ENCODE data around the gene LACTBL1.
"Not testable (repeated sequence)": the region's sequence is repeated elsewhere in the genome, so short reads cannot be mapped to it uniquely, and the experiment has no call there.

Gene LACTBL1

GRCh38 chr1:22972760-22973159, at the start of gene LACTBL1:
Gene LACTBL1 (minus strand): TSS chr1:22972866. CDS start chr1:22972316, 550 bp downstream.
- H3K27ac Mint-ChIP-seq = peak within 1 kb of the TSS; percentile 14
- no peaks in the 10 kb centered on the region for H3K36me3 Mint-ChIP-seq
- H3K9me3 Mint-ChIP-seq = no peaks in the 10 kb centered on the region
- peaks cover 35% of the 10 kb centered on the region for H3K27me3 Mint-ChIP-seq
- no peaks in the 10 kb centered on the region for H3K4me1 Mint-ChIP-seq
- H3K4me3 Mint-ChIP-seq = no peak within 1 kb of the TSS

- no peaks in the 10 kb centered on the region for H3K27me3 Mint-ChIP-seq
- peaks cover 68% of the 10 kb centered on the region for H3K4me1 Mint-ChIP-seq
- H3K4me3 Mint-ChIP-seq = peak overlapping the region; percentile 92
- peaks cover 8% of the 10 kb centered on the region for H3K36me3 Mint-ChIP-seq
- peaks cover 7% of the 10 kb centered on the region for H3K9me3 Mint-ChIP-seq
- H3K27ac Mint-ChIP-seq = no peak overlapping the region
Observed at GRCh38 chr1:23021834-23022233, 49.2 kb upstream of the LACTBL1 start.

- peaks cover 8% of the 10 kb centered on the region for H3K36me3 Mint-ChIP-seq
- no peaks in the 10 kb centered on the region for H3K27me3 Mint-ChIP-seq
- H3K27ac Mint-ChIP-seq = peak overlapping the region; percentile 26
- H3K4me1 Mint-ChIP-seq = peaks cover 61% of the 10 kb centered on the region
- peaks cover 7% of the 10 kb centered on the region for H3K9me3 Mint-ChIP-seq
- H3K4me3 Mint-ChIP-seq = peak overlapping the region; percentile 92
Observed at GRCh38 chr1:23020706-23021405, 48.2 kb upstream of the LACTBL1 start.

- peaks cover 8% of the 10 kb centered on the region for H3K36me3 Mint-ChIP-seq
- no peaks in the 10 kb centered on the region for H3K27me3 Mint-ChIP-seq
- H3K4me3 Mint-ChIP-seq = peak overlapping the region; percentile 92
- H3K9me3 Mint-ChIP-seq = peaks cover 7% of the 10 kb centered on the region
- H3K27ac Mint-ChIP-seq = peak overlapping the region; percentile 44
- H3K4me1 Mint-ChIP-seq = peaks cover 55% of the 10 kb centered on the region
Observed at GRCh38 chr1:23019863-23020625, 47.4 kb upstream of the LACTBL1 start.

- H3K4me1 Mint-ChIP-seq = peaks cover 49% of the 10 kb centered on the region
- peak within 1 kb of the TSS; percentile 97 for H3K27ac Mint-ChIP-seq
- H3K9me3 Mint-ChIP-seq = peaks cover 7% of the 10 kb centered on the region
Observed at GRCh38 chr1:23019094-23019862, 46.6 kb upstream of the LACTBL1 start, which contains the start of gene KDM1A. Gene KDM1A (plus strand): TSS chr1:23019468. CDS start chr1:23019597, 129 bp downstream.

GRCh38 chr1:23018661-23019093, 46.0 kb upstream of the LACTBL1 start:
- H3K36me3 Mint-ChIP-seq = peaks cover 5% of the 10 kb centered on the region
- H3K27me3 Mint-ChIP-seq = no peaks in the 10 kb centered on the region
- peaks cover 7% of the 10 kb centered on the region for H3K9me3 Mint-ChIP-seq
- H3K4me3 Mint-ChIP-seq = peak overlapping the region; percentile 99
- peak overlapping the region; percentile 97 for H3K27ac Mint-ChIP-seq
- peaks cover 44% of the 10 kb centered on the region for H3K4me1 Mint-ChIP-seq

More at GRCh38 chr1:23019094-23019862, 46.6 kb upstream of the LACTBL1 start, which contains the start of gene KDM1A:
- Mint-ChIP-seq H3K4me3 (peak within 1 kb of the TSS; percentile 99), H3K27me3 (no peaks in the 10 kb centered on the region), H3K36me3 (peaks cover 8% of the 10 kb centered on the region)

- Mint-ChIP-seq H3K27ac (no peak overlapping the region), H3K9me3 (no peaks in the 10 kb centered on the region), H3K4me3 (no peak overlapping the region), H3K27me3 (no peaks in the 10 kb centered on the region), H3K4me1 (peaks cover 7% of the 10 kb centered on the region), H3K36me3 (no peaks in the 10 kb centered on the region)
Observed at GRCh38 chr1:23013657-23014056, 41.0 kb upstream of the LACTBL1 start.

GRCh38 chr1:23010025-23010424, 37.4 kb upstream of the LACTBL1 start:
- H3K27ac Mint-ChIP-seq, H3K4me3 Mint-ChIP-seq, H3K4me1 Mint-ChIP-seq, H3K36me3 Mint-ChIP-seq, H3K9me3 Mint-ChIP-seq, H3K27me3 Mint-ChIP-seq: not testable (repeated sequence)

GRCh38 chr1:23008901-23009300, 36.2 kb upstream of the LACTBL1 start:
- no peak overlapping the region for H3K4me3 Mint-ChIP-seq
- H3K4me1 Mint-ChIP-seq = no peaks in the 10 kb centered on the region
- no peaks in the 10 kb centered on the region for H3K36me3 Mint-ChIP-seq
- no peak overlapping the region for H3K27ac Mint-ChIP-seq
- peaks cover 3% of the 10 kb centered on the region for H3K27me3 Mint-ChIP-seq
- no peaks in the 10 kb centered on the region for H3K9me3 Mint-ChIP-seq

GRCh38 chr1:23007106-23007505, 34.4 kb upstream of the LACTBL1 start:
- Mint-ChIP-seq H3K27ac (no peak overlapping the region), H3K4me3 (no peak overlapping the region), H3K4me1 (no peaks in the 10 kb centered on the region), H3K36me3 (no peaks in the 10 kb centered on the region), H3K9me3 (no peaks in the 10 kb centered on the region), H3K27me3 (peaks cover 7% of the 10 kb centered on the region)

- not testable (repeated sequence) for H3K27me3 Mint-ChIP-seq, H3K4me1 Mint-ChIP-seq, H3K4me3 Mint-ChIP-seq, H3K9me3 Mint-ChIP-seq, H3K27ac Mint-ChIP-seq, H3K36me3 Mint-ChIP-seq
Observed at GRCh38 chr1:23004769-23005168, 32.1 kb upstream of the LACTBL1 start.

GRCh38 chr1:23004112-23004511, 31.4 kb upstream of the LACTBL1 start:
- Mint-ChIP-seq H3K36me3 (no peaks in the 10 kb centered on the region), H3K4me3 (no peak overlapping the region), H3K9me3 (no peaks in the 10 kb centered on the region), H3K4me1 (no peaks in the 10 kb centered on the region), H3K27me3 (peaks cover 7% of the 10 kb centered on the region), H3K27ac (no peak overlapping the region)

- H3K4me1 Mint-ChIP-seq, H3K27ac Mint-ChIP-seq, H3K27me3 Mint-ChIP-seq, H3K4me3 Mint-ChIP-seq, H3K9me3 Mint-ChIP-seq, H3K36me3 Mint-ChIP-seq: not testable (repeated sequence)
Observed at GRCh38 chr1:23002218-23002617, 29.6 kb upstream of the LACTBL1 start.

- H3K27ac Mint-ChIP-seq, H3K36me3 Mint-ChIP-seq, H3K27me3 Mint-ChIP-seq, H3K9me3 Mint-ChIP-seq, H3K4me3 Mint-ChIP-seq, H3K4me1 Mint-ChIP-seq: not testable (repeated sequence)
Observed at GRCh38 chr1:23000133-23000532, 27.5 kb upstream of the LACTBL1 start.

- H3K36me3 Mint-ChIP-seq, H3K27me3 Mint-ChIP-seq, H3K27ac Mint-ChIP-seq, H3K9me3 Mint-ChIP-seq, H3K4me3 Mint-ChIP-seq, H3K4me1 Mint-ChIP-seq: not testable (repeated sequence)
Observed at GRCh38 chr1:22997528-22997927, 24.9 kb upstream of the LACTBL1 start.

GRCh38 chr1:22995774-22996173, 23.1 kb upstream of the LACTBL1 start:
- no peak overlapping the region for H3K4me3 Mint-ChIP-seq
- H3K36me3 Mint-ChIP-seq = peaks cover 3% of the 10 kb centered on the region
- peaks cover 2% of the 10 kb centered on the region for H3K27me3 Mint-ChIP-seq
- H3K27ac Mint-ChIP-seq = no peak overlapping the region
- no peaks in the 10 kb centered on the region for H3K9me3 Mint-ChIP-seq
- no peaks in the 10 kb centered on the region for H3K4me1 Mint-ChIP-seq
